ENCODE results near the gene TEX44. TPM values are rescaled to one million over a fixed set of nuclear protein-coding genes. Genes with fewer than 3 reads are reported as not detected.

The TEX44 gene
- total RNA-seq, 1 donor = not detected

DNA sequence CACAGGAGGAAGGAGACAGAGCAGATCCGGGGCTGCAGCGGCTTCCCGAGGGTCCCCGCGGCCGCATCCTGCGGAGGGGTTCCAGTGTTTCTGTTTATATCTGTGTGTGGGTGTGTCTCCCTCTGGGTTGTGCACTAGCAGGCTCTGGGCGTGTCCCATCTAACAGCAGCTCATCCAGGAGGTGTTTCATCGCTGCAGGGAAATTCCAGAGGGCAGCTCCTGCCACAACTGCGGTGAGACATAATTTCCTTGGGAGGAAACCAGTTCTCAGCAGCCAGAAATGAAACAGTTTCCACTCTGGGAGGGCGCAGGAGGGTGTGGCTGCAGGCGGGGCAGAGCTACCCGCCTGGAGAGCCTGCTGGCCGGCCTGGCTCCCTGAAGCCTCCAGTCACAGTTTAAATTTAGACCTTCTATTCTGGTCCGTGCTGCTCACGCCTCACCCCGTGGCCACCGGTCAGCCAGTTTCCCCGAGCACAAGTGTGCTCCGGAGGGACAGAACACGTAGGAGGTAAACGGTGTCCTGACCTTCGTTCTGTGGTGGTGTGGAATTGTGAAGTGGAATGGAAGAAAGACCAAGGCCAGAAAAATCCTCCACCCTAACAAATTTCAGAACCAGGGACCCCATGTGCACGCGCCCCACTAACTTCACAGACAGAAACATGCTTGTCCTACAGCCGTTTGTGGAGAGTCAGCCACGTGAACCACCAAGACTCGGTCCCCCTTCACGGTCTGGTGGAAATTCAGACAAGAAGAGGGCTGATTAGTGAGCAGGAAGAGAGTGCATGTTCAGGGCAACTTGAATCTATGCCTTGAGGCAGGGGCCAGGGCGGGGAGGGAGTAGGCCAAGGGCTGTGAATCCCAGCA lies 50.2 kb downstream of the TEX44 start:
- peak overlapping the region; percentile 80 for H3K4me2 ChIP-seq (ENCODE audit: insufficient read depth, low read length)
- H3K9me3 ChIP-seq (ENCODE audit: low read depth, low read length) = no peaks in the 10 kb centered on the region
- no peaks in the 10 kb centered on the region for H4K20me1 ChIP-seq (ENCODE audit: insufficient read depth, low read length)
- H3K27ac ChIP-seq (ENCODE audit: low read depth, low read length) = peak overlapping the region; percentile 78
- peak; percentile 97 for DNase-seq (ENCODE audit: insufficient read length, low spot score, missing footprints)
- H3K27me3 ChIP-seq (ENCODE audit: insufficient read depth, low read length) = no peaks in the 10 kb centered on the region
- peaks cover 23% of the 10 kb centered on the region for H3K4me1 ChIP-seq (ENCODE audit: insufficient read depth, low read length)
- TF ChIP-seq, protein P1, sequence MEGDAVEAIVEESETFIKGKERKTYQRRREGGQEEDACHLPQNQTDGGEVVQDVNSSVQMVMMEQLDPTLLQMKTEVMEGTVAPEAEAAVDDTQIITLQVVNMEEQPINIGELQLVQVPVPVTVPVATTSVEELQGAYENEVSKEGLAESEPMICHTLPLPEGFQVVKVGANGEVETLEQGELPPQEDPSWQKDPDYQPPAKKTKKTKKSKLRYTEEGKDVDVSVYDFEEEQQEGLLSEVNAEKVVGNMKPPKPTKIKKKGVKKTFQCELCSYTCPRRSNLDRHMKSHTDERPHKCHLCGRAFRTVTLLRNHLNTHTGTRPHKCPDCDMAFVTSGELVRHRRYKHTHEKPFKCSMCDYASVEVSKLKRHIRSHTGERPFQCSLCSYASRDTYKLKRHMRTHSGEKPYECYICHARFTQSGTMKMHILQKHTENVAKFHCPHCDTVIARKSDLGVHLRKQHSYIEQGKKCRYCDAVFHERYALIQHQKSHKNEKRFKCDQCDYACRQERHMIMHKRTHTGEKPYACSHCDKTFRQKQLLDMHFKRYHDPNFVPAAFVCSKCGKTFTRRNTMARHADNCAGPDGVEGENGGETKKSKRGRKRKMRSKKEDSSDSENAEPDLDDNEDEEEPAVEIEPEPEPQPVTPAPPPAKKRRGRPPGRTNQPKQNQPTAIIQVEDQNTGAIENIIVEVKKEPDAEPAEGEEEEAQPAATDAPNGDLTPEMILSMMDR (IDR thresholded peaks at IDR 0.05; ENCODE audit: extremely low read depth, low read depth, low read length) = no peak
- no peaks in the 10 kb centered on the region for H3K36me3 ChIP-seq (ENCODE audit: insufficient read depth, low read length)
- H3K4me3 ChIP-seq (ENCODE audit: insufficient read depth, low read length) = peak overlapping the region; percentile 61
- no peaks in the 10 kb centered on the region for H3K79me2 ChIP-seq (ENCODE audit: insufficient read depth, low read length)
- H2AFZ ChIP-seq (ENCODE audit: low read length) = peak overlapping the region; percentile 84

DNA sequence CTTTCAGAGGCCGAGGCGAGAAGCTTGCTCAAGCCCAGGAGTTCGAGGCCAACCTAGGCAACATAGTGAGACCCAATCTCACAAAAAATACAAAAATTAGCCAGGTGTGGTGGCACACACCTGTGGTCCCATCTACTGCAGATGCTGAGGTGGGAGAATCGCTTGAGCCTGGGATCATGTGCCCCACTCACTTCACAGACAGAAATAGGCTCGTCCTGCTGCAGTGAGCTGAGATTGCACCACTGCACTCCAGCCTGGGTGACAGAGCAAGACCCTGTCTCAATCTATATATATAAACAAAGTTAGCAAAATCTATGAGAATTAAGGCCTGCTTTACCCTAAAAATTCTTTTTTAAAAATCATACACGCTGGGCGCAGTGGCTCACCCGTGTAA lies 50.8 kb downstream of the TEX44 start:
- H3K9me3 ChIP-seq (ENCODE audit: low read depth, low read length) = no peaks in the 10 kb centered on the region
- no peaks in the 10 kb centered on the region for H4K20me1 ChIP-seq (ENCODE audit: insufficient read depth, low read length)
- TF ChIP-seq, protein P1 (IDR thresholded peaks at IDR 0.05; ENCODE audit: extremely low read depth, low read depth, low read length) = no peak
- H3K4me1 ChIP-seq (ENCODE audit: insufficient read depth, low read length) = peaks cover 23% of the 10 kb centered on the region
- H2AFZ ChIP-seq (ENCODE audit: low read length) = peak overlapping the region; percentile 84
- no peaks in the 10 kb centered on the region for H3K27me3 ChIP-seq (ENCODE audit: insufficient read depth, low read length)
- H3K27ac ChIP-seq (ENCODE audit: low read depth, low read length) = peak overlapping the region; percentile 78
- no peaks in the 10 kb centered on the region for H3K79me2 ChIP-seq (ENCODE audit: insufficient read depth, low read length)
- no peaks in the 10 kb centered on the region for H3K36me3 ChIP-seq (ENCODE audit: insufficient read depth, low read length)
- H3K4me3 ChIP-seq (ENCODE audit: insufficient read depth, low read length) = no peak overlapping the region
- no peak overlapping the region for H3K4me2 ChIP-seq (ENCODE audit: insufficient read depth, low read length)
- no peak for DNase-seq (ENCODE audit: insufficient read length, low spot score, missing footprints)

Other genes with a start within 250 kb of the TEX44 start
- gene B3GNT7, start 197.2 kb upstream of the TEX44 start, total RNA-seq = 0.29 and 0.72 TPM in 2 replicates
- gene NCL, start 128.4 kb upstream of the TEX44 start, total RNA-seq = 92.6 and 100 TPM in 2 replicates
- under 0.01 TPM in 2 replicates for gene NMUR1, start 62.4 kb upstream of the TEX44 start, total RNA-seq
- 459 and 545 TPM in 2 replicates for gene PTMA, start 115.7 kb downstream of the TEX44 start, total RNA-seq
- gene PDE6D, start 188.4 kb downstream of the TEX44 start, total RNA-seq = 19.2 and 21.5 TPM in 2 replicates
- 19.5 and 19.7 TPM in 2 replicates for gene COPS7B, start 193.6 kb downstream of the TEX44 start, total RNA-seq